Activated CD4-positive, alpha-beta T cell treated with anti-CD3 and anti-CD28 coated beads, Interleukin-2, amount 50 U/mL, for 16 hours (primary cell): ENCODE results near the gene EQTN.
"Not testable (repeated sequence)": the region's sequence is repeated elsewhere in the genome, so short reads cannot be mapped to it uniquely, and the experiment has no call there.

Source experiments
- DNase-seq: peaks from one replicate; pipeline ENCODE4 v3.0.0-alpha.2; 2020

The EQTN gene

GRCh38 chr9:27292659-27293405 is 4.1 kb downstream of the EQTN start:
- no peak for DNase-seq

- no peak for DNase-seq
These were observed 5.7 kb downstream of the EQTN start for GRCh38 chr9:27291292-27291691.

- DNase-seq, result no peak
These were observed 14.7 kb downstream of the EQTN start for GRCh38 chr9:27282269-27282668.

- DNase-seq, result no peak
These were observed 16.1 kb downstream of the EQTN start for GRCh38 chr9:27280860-27281259.

GRCh38 chr9:27280249-27280648 is 16.7 kb downstream of the EQTN start:
- DNase-seq, result no peak

- DNase-seq, result no peak
These were observed 17.3 kb downstream of the EQTN start for GRCh38 chr9:27279611-27280010.

GRCh38 chr9:27278374-27278773 is 18.6 kb downstream of the EQTN start:
- no peak for DNase-seq

- DNase-seq, result peak; percentile 57
These were observed 20.5 kb downstream of the EQTN start for GRCh38 chr9:27276193-27277030.

GRCh38 chr9:27273186-27273585 is 23.8 kb downstream of the EQTN start:
- DNase-seq, result no peak

- no peak for DNase-seq
These were observed 24.8 kb downstream of the EQTN start for GRCh38 chr9:27272103-27272502.

GRCh38 chr9:27261517-27262211 is 35.3 kb downstream of the EQTN start:
- no peak for DNase-seq

- no peak for DNase-seq
These were observed 36.0 kb downstream of the EQTN start for GRCh38 chr9:27260789-27261516.

- no peak for DNase-seq
These were observed 38.3 kb downstream of the EQTN start for GRCh38 chr9:27258662-27259061.

- no peak for DNase-seq
These were observed 48.2 kb downstream of the EQTN start for GRCh38 chr9:27248702-27249101.

GRCh38 chr9:27247756-27248155 is 49.2 kb downstream of the EQTN start:
- peak; percentile 14 for DNase-seq

- DNase-seq, result not testable (repeated sequence)
These were observed 57.3 kb downstream of the EQTN start for GRCh38 chr9:27239648-27240047.
